Activated naive CD4-positive, alpha-beta T cell treated with anti-CD3 and anti-CD28 coated beads, Interleukin-2, amount 10 ng/mL, durations not matched to agents 7 days and 5 days (primary cell): ENCODE results near the gene SPATA3.
A peak's percentile ranks its signal among the peaks of the same experiment; 100 is the strongest.

Experiments used
- CTCF ChIA-PET: fragments of 350-600 bp; sonication (Branson Sonifier 250); formaldehyde crosslinking; loops from one replicate; lab custom pipeline; 2021; ENCODE audit warnings: antibody characterized with exemption; lab: Charles Lee
- DNase-seq: peaks from one replicate; pipeline ENCODE4 v3.0.0-alpha.2; 2020
- H3K27ac Mint-ChIP-seq: one replicate; pipeline ENCODE4 v1.8.0; 2021; ENCODE audit warnings: mild to moderate bottlenecking, moderate library complexity, mixed read lengths
- H3K27me3 Mint-ChIP-seq: one replicate; pipeline ENCODE4 v1.8.0; 2021; ENCODE audit warnings: mild to moderate bottlenecking, mixed read lengths
- H3K36me3 Mint-ChIP-seq: one replicate; pipeline ENCODE4 v1.8.0; 2021; ENCODE audit warnings: mixed read lengths
- H3K4me1 Mint-ChIP-seq: one replicate; pipeline ENCODE4 v1.8.0; 2021; ENCODE audit warnings: mixed read lengths
- H3K4me3 Mint-ChIP-seq: one replicate; pipeline ENCODE4 v1.8.0; 2021; ENCODE audit warnings: mild to moderate bottlenecking, moderate library complexity, mixed read lengths
- H3K9me3 Mint-ChIP-seq: one replicate; pipeline ENCODE4 v1.8.0; 2021; ENCODE audit warnings: mixed read lengths

The SPATA3 gene

DNA sequence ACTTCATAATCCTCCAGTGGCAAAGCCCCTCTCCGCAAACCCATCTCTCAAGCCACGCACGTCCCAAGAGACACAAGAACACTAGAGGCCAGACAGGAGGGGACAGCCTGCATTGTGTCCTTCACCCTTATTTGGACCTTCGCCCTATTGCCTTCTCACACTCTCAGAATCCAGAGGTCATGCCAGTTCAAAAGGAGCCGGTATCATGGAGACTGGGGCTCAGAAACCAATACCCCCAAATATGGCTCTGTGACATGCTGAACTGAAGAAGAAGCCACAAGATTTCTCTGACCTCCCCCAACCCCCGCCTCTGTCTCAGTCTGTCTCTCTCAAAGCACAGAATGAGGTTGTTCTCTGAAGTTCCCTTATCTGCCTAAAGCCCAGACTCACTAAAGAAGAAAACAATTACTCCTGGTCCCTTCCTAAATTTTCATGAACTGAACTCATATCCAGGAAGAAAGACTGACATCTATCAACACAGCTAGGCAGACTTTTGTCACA lies 19.2 kb upstream of the SPATA3 start:
- CTCF ChIA-PET: no interaction called here
- no peak overlapping the region for H3K27ac Mint-ChIP-seq
- H3K36me3 Mint-ChIP-seq: no peaks in the 10 kb centered on the region
- no peaks in the 10 kb centered on the region for H3K9me3 Mint-ChIP-seq
- H3K4me3 Mint-ChIP-seq: no peak overlapping the region
- no peak for DNase-seq
- peaks cover 34% of the 10 kb centered on the region for H3K4me1 Mint-ChIP-seq
- H3K27me3 Mint-ChIP-seq: peaks cover 12% of the 10 kb centered on the region

DNA sequence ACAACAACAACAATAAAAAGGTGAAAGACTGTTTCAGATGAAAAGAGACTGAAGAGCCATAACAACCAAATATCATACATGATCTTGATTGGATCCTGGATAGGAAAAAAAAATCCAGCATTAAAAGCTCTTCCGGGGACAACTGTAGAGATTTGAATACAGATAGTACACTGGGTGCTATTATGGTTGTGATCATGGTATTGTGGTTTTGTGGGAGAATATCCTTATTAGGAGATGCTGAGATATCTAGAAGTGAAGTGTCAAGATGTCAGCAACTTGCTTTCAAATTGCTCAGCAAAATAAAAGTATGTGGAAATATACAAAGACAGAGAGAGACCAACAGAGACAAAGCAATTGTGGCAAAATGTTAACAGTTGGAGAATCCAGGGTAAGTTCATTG lies 15.5 kb upstream of the SPATA3 start:
- CTCF ChIA-PET: no interaction called here

DNA sequence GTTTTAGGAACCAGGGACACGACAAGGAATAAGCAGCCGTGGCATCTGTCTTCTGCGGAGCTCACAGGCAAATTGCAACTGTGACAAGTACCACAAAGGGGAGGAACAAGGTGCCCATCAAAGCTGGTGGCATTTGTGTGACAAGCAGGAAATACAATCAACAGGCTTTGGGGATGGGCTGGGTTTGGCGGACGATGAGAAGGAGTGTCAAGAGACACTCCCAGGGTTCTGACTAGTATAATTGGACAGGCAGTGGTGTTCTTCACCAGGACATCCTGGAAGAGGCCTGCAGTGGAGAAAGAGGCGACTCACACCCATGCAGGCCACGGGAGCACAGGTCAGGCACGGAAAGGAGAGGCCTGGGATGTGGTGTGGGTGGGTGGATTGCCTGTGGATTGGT lies 14.2 kb upstream of the SPATA3 start:
- Mint-ChIP-seq H3K27me3 (peaks cover 20% of the 10 kb centered on the region), H3K36me3 (no peaks in the 10 kb centered on the region), H3K4me3 (no peak overlapping the region), H3K27ac (no peak overlapping the region), H3K4me1 (peaks cover 46% of the 10 kb centered on the region), H3K9me3 (no peaks in the 10 kb centered on the region)
- CTCF ChIA-PET: interaction anchor here (0.6 to 9.8 kb wide), 3 partner anchors 46 to 131 kb away, joined by 3 to 85 read pairs (median 3); no protein-coding TSS in a partner anchor
- peak; percentile 34 for DNase-seq

More for the DNA sequence above, 15.5 kb upstream of the SPATA3 start:
- no peak overlapping the region for H3K4me3 Mint-ChIP-seq
- H3K27ac Mint-ChIP-seq: no peak overlapping the region
- H3K4me1 Mint-ChIP-seq: peaks cover 44% of the 10 kb centered on the region
- peaks cover 23% of the 10 kb centered on the region for H3K27me3 Mint-ChIP-seq
- no peaks in the 10 kb centered on the region for H3K9me3 Mint-ChIP-seq
- H3K36me3 Mint-ChIP-seq: no peaks in the 10 kb centered on the region
- no peak for DNase-seq

DNA sequence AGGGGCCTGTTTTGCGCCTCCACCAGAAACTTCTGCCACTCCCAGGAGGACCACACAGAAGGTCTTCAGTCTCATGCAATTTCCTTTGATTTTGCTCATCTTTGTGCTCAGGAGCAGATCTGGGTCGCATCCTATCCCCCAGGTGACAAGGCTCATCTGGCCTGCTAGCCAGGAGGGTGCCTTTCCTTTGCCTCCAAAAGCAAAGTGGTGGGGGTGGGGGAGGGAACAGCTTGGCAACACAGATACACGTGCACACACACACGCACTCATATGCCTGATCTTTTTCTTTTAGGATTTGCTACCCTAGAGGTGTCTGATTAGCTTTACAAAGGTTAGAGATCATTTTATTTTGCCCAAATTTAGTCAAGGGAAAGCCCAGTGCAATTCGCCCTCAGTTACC lies 13.8 kb upstream of the SPATA3 start:
- no peak overlapping the region for H3K27ac Mint-ChIP-seq
- peaks cover 48% of the 10 kb centered on the region for H3K4me1 Mint-ChIP-seq
- H3K4me3 Mint-ChIP-seq: no peak overlapping the region

DNA sequence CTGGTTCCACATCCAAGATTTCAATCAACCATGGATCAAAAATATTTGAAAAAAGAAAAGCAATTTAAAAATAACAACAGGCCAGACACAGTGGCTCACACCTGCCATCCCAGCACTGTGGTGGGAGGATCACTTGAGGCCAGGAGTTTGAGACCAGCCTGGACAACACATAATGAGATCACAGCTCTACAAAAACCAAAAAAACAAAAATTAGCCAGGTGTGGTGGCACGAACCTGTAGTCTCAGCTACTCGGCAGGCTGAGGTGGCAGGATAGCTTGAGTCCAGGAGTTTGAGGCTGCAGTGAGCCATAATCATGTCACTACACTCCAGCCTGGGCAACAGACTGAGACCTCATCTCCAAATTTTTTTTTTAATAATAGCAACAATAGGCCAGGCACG lies 13.4 kb upstream of the SPATA3 start:
- CTCF ChIA-PET: interaction anchor here (1.2 to 9.8 kb wide), 3 partner anchors 71 to 132 kb away, joined by 3 to 85 read pairs (median 4); no protein-coding TSS in a partner anchor
- Mint-ChIP-seq H3K27me3 (peaks cover 25% of the 10 kb centered on the region), H3K36me3 (no peaks in the 10 kb centered on the region), H3K4me1 (peaks cover 48% of the 10 kb centered on the region), H3K4me3 (no peak overlapping the region), H3K27ac (no peak overlapping the region), H3K9me3 (no peaks in the 10 kb centered on the region)
- DNase-seq: no peak

More for the DNA sequence above, 13.8 kb upstream of the SPATA3 start:
- CTCF ChIA-PET: interaction anchor here (0.6 to 9.8 kb wide), 4 partner anchors 46 to 132 kb away, joined by 3 to 85 read pairs (median 4); no protein-coding TSS in a partner anchor
- H3K36me3 Mint-ChIP-seq: no peaks in the 10 kb centered on the region
- H3K27me3 Mint-ChIP-seq: peaks cover 21% of the 10 kb centered on the region
- no peaks in the 10 kb centered on the region for H3K9me3 Mint-ChIP-seq
- DNase-seq: no peak

DNA sequence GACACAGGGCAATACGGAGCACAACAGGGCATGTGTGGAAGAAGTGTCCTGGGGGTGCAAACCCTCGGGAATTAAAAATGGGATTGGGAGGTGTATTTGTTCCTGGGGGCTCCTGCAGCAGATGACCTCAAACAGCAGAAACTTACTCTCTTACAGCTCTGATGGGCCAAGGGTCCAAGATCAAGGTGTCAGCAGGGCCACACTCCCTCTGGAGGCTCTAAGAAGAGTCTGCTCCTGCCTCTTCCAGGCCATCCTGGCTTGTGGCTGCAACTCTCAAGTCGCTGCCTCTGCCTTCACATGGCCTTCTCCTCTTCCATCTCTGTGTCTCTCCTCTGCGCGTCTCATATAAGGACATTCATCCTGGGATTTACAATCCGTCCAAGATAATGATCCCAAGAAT lies 12.4 kb upstream of the SPATA3 start:
- CTCF ChIA-PET: interaction anchor here (1.2 to 9.8 kb wide), 5 partner anchors 58 to 133 kb away, joined by 4 to 193 read pairs (median 61); partner anchors contain the start of gene GPR55
- DNase-seq: no peak
- no peak overlapping the region for H3K4me3 Mint-ChIP-seq
- H3K36me3 Mint-ChIP-seq: no peaks in the 10 kb centered on the region
- H3K27me3 Mint-ChIP-seq: peaks cover 35% of the 10 kb centered on the region
- H3K27ac Mint-ChIP-seq: no peak overlapping the region
- H3K4me1 Mint-ChIP-seq: peaks cover 48% of the 10 kb centered on the region
- H3K9me3 Mint-ChIP-seq: no peaks in the 10 kb centered on the region

DNA sequence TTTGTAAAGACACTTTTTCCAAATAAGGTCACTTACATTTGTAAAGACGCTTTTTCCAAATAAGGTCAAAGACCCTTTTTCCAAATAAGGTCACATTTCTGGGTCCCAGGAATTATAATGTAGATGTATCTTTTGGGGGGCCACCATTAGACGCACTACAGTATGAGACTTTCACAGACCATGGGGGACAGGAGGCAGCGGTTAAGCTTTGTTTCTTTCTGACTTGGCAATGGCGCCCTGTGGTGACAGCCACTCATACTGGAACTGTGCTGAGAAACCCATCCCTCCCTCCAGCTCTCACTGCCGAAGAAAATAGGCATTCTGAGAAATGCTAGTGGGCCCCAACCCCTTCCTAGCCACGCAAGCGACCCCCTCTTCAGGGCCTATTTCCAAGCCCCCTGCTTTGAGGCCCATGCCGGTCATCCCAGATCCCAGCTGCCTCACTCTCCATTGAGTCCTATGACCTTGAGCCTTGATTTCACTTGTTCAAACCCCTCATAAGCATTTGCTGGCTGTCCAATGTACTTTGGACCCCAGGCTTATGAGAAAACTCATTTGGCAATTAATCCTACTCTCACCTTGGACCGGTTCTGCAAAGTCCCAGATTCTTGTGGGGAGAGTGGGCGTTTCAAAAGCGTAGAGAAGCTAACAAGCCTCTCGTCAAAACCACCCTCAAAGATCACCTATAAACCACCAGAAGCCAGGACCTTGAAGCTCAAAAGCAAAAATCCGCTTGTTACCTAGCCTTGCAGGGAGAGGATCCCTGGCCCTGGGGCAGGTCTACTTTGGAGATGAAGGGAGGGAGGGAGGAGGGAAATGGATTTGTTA lies 11.3 kb upstream of the SPATA3 start:
- no peaks in the 10 kb centered on the region for H3K36me3 Mint-ChIP-seq
- DNase-seq: peak; percentile 43
- H3K27ac Mint-ChIP-seq: peak overlapping the region; percentile 15
- no peaks in the 10 kb centered on the region for H3K9me3 Mint-ChIP-seq
- CTCF ChIA-PET: interaction anchor here (0.9 to 9.8 kb wide), 14 partner anchors 9 to 161 kb away, joined by 3 to 193 read pairs (median 4); partner anchors contain the start of gene GPR55
- H3K4me1 Mint-ChIP-seq: peaks cover 48% of the 10 kb centered on the region
- no peak overlapping the region for H3K4me3 Mint-ChIP-seq
- peaks cover 45% of the 10 kb centered on the region for H3K27me3 Mint-ChIP-seq

DNA sequence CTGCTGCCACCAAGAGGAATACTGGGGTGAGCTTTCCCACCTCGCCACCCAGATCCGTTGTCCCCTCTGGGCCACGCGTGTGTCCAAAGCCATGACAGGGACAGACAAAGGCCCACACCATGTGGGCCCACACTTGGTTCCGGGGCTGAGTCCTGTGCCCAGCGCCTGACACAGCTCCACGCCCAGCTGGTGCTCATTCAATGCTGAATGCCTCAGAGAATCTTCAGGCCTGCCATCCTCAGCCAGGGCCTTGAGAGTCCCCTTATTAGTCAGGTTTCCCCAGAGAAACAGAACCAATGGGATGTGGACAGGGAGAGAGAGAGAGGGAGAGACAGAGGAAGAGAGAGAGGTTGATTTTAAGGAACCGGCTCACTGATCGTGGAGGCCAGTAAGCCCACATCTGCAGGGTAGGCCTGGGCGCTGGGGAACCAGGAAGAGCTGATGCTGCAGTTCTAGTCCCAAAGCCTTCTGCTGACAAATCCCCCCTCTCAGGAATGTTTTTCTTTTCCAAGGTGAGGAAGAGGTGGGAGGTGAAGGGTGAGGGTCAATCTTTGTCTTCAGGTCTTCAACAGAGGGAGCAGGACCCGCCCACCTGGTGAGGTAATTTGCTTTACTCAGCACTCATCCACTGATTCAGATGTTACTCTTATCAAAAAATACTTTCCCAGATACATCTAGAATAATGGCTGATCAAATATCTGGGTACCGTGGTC lies 10.2 kb upstream of the SPATA3 start:
- Mint-ChIP-seq H3K9me3 (no peaks in the 10 kb centered on the region), H3K36me3 (no peaks in the 10 kb centered on the region), H3K4me1 (peaks cover 42% of the 10 kb centered on the region), H3K27me3 (peaks cover 55% of the 10 kb centered on the region), H3K4me3 (no peak overlapping the region), H3K27ac (no peak overlapping the region)
- DNase-seq: no peak
- CTCF ChIA-PET: interaction anchor here (0.9 to 9.8 kb wide), 18 partner anchors 9 to 162 kb away, joined by 3 to 193 read pairs (median 4); partner anchors contain the start of gene GPR55

DNA sequence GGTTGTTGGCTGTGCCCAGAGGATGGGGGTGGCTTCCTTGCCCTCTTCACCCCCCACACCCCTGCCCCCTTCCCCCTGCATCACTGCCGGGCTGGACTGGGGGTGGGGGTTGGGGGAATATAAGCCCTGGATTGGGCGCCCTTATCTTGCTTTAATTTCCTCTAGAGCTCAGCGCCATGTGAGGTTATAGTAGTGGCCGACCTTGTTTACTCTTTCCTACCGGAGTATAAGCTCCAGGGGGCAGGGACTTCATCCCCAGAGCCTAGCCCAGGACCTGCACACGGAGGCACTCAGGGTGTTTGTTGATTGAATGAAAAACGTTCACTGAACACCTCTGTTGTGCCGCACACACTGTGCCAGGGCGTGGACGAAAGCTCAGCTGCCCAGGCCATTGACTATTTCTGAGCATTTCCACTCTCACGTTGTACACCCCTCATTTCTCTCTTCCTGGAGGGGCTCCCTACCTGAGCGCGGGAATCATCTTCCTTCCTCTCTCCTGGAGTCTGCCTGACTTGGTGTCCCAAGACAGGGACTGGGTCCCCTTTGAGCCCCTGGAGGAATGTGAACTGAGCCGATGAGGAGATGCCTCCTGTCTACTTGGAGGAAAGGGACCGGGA lies 9.3 kb upstream of the SPATA3 start:
- Mint-ChIP-seq H3K36me3 (no peaks in the 10 kb centered on the region), H3K27ac (no peak overlapping the region), H3K4me3 (peak overlapping the region; percentile 51), H3K9me3 (no peaks in the 10 kb centered on the region), H3K27me3 (peaks cover 64% of the 10 kb centered on the region), H3K4me1 (peaks cover 35% of the 10 kb centered on the region)
- CTCF ChIA-PET: interaction anchor here (1.0 to 9.8 kb wide), 20 partner anchors 17 to 1145 kb away, joined by 3 to 193 read pairs (median 3); partner anchors contain the start of gene GPR55
- no peak for DNase-seq

DNA sequence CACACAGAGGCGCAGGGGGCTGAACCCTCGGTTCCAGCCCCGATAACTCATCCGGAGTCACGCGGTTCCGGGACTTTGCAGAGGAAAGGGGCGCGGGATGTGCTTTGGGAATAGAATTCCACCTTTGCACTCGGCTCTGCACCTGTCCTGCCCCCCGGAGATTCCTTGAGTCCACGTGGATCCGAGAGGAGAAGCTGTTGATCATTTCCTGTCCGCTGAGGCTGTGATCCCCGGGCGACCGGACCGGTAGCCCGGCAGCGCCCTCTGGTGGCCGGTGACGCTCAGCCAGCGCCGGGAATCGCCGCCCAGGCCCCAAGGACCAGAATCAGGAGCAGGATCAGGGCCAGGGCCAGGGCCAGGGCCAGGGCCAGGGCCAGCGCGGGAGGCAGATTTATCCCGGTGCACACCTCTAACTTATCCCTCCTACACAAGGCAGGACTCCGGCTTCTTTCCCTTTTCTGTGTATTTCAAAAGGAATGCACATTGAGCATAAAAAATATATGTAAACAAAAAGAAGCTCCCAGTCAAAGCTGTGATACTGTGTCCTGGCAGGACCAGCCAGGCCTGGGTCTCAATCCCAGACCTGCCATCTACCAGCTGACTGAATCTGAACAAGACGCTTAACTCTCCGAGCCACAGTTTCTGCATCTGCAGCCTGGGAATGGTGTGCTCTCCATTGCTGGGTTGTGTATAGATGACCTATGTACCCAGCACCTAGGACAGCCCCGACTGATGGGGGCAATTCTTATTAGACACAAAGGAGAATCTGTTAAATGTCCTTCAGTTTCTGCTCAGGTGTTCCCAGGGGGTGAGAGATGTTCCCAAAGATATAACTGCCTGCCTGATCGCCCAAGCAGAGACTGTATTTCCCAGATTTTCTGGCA lies 8.5 kb upstream of the SPATA3 start:
- Mint-ChIP-seq H3K9me3 (no peaks in the 10 kb centered on the region), H3K27ac (no peak overlapping the region), H3K4me1 (peaks cover 27% of the 10 kb centered on the region), H3K36me3 (no peaks in the 10 kb centered on the region), H3K4me3 (peak overlapping the region; percentile 51), H3K27me3 (peaks cover 66% of the 10 kb centered on the region)
- DNase-seq: peak; percentile 79
- CTCF ChIA-PET: interaction anchor here (0.6 to 9.8 kb wide), 29 partner anchors 13 to 1145 kb away, joined by 3 to 193 read pairs (median 3); partner anchors contain the start of gene GPR55

DNA sequence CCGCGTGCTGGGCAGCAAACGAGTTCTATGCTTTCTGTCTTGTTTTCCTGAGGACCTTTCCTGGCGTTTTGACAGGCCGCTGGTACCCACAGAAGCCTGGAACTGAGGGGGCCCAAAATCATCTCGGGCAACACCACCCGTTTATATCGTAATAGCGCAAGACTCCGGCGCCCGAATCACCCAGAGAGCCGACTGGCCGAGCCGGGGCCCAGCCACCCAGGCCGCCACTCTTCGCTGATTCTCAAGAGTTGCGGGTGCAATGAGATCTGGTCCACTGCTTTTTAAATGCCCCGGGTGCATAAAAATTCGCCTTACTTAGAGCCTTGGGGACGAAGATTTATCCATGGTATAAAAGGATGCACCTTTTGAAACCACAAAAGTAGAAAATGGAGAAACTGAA lies 6.2 kb upstream of the SPATA3 start:
- H3K4me3 Mint-ChIP-seq: no peak overlapping the region
- H3K27ac Mint-ChIP-seq: no peak overlapping the region
- H3K36me3 Mint-ChIP-seq: no peaks in the 10 kb centered on the region
- CTCF ChIA-PET: interaction anchor here (0.5 to 9.8 kb wide), 7 partner anchors 59 to 289 kb away, joined by 3 to 193 read pairs (median 3); no protein-coding TSS in a partner anchor
- peaks cover 82% of the 10 kb centered on the region for H3K27me3 Mint-ChIP-seq
- no peak for DNase-seq
- H3K4me1 Mint-ChIP-seq: peaks cover 17% of the 10 kb centered on the region
- H3K9me3 Mint-ChIP-seq: no peaks in the 10 kb centered on the region

DNA sequence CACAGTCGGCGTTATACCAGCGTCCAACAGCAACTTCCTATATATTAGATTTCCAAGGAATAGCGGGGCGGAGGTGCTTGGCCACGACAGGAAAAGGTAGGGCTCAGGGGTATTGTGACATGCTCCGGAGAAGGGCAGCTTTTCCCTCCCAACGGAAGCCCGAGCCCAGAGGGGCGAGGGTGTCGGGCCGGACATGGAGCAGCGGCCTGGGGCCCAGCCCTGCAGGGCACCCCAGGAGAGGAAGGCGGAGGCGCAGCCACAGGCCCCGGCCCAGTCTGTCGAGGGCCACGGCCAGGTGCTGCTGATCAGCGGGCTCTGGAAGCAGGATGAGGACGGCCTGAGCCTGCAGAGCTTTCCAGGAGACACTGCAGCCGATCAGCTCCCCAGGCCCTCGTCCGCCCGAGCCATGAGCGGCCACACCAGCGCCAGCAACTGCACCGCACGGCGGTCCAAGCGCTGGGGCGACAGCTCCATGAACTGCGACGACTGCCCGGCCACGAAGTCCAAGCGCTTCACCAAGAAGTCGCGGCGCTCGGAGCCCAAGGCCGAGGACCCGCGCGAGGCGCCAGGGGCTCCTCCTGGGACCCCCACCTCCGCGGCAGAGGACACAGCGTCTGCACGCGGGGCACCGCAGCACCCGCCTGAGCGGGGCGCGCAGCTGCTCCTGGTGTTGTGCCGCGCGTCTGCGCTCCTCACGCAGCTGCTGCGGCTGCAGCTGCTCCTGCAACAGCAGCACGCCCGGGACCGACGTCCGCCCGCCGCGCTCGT lies 5.6 kb upstream of the SPATA3 start:
- no peaks in the 10 kb centered on the region for H3K9me3 Mint-ChIP-seq
- H3K4me3 Mint-ChIP-seq: no peak overlapping the region
- DNase-seq: no peak
- peaks cover 11% of the 10 kb centered on the region for H3K4me1 Mint-ChIP-seq
- H3K27ac Mint-ChIP-seq: no peak overlapping the region
- peaks cover 88% of the 10 kb centered on the region for H3K27me3 Mint-ChIP-seq
- no peaks in the 10 kb centered on the region for H3K36me3 Mint-ChIP-seq
- CTCF ChIA-PET: interaction anchor here (0.5 to 9.8 kb wide), 4 partner anchors 88 to 289 kb away, joined by 3 to 193 read pairs (median 46); no protein-coding TSS in a partner anchor
